Astrocyte of the spinal cord (primary cell): ENCODE results near the gene LOXHD1.

Source experiments
- DNase-seq: peaks from one replicate; pipeline ENCODE4 v3.0.0; 2011; ENCODE audit warnings: low read depth, low spot score
- H3K4me3 ChIP-seq: 2 replicates; pipeline ENCODE4 v1.5.1; 2011; ENCODE audit warnings: low read depth, mild to moderate bottlenecking, low read length, moderate library complexity
- CTCF ChIP-seq: IDR thresholded peaks from 2 replicates; pipeline ENCODE4 v1.5.1; 2012; ENCODE audit warnings: low read depth, mild to moderate bottlenecking, low read length, inconsistent platforms
- in situ Hi-C: cut with HindIII; loops from 2 replicates; pipeline ENCODE4 v1.10.0; 2017; ENCODE audit warnings: low sequenced_read_pairs

LOXHD1 gene

DNA sequence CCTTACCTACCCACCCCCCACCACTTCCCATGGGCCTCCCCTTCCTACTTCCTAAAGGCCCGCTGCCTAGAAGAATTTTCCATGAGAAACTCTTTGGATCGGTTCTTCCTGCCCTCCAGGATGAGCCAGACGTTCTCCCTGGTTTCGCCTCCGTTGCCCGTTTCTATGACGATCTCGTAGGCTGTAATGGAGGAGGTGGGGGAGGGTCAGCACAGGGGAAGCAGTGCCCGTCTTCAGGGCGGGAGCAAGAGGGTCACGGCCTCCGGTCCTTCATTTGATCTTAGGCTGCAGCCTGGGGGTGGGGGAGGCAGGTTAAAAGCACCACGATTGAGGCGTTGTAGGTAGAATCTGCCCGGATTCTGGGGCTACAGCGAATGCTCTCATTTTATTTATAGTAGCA lies 172.0 kb downstream of the LOXHD1 start:
- DNase-seq: no peak
- in situ Hi-C loops: no loop called here
- H3K4me3 ChIP-seq: no peak overlapping the region
- TF ChIP-seq CTCF: no peak

- in situ Hi-C loops: no loop called here
- TF ChIP-seq CTCF: no peak
- no peak for DNase-seq
- H3K4me3 ChIP-seq: no peak overlapping the region
Observed at GRCh38 chr18:46482831-46483230, 174.2 kb downstream of the LOXHD1 start.

- no peak for DNase-seq
- no peak for TF ChIP-seq CTCF
- in situ Hi-C loops: no loop called here
- no peak overlapping the region for H3K4me3 ChIP-seq
Observed at GRCh38 chr18:46481847-46482245, 175.2 kb downstream of the LOXHD1 start.

DNA sequence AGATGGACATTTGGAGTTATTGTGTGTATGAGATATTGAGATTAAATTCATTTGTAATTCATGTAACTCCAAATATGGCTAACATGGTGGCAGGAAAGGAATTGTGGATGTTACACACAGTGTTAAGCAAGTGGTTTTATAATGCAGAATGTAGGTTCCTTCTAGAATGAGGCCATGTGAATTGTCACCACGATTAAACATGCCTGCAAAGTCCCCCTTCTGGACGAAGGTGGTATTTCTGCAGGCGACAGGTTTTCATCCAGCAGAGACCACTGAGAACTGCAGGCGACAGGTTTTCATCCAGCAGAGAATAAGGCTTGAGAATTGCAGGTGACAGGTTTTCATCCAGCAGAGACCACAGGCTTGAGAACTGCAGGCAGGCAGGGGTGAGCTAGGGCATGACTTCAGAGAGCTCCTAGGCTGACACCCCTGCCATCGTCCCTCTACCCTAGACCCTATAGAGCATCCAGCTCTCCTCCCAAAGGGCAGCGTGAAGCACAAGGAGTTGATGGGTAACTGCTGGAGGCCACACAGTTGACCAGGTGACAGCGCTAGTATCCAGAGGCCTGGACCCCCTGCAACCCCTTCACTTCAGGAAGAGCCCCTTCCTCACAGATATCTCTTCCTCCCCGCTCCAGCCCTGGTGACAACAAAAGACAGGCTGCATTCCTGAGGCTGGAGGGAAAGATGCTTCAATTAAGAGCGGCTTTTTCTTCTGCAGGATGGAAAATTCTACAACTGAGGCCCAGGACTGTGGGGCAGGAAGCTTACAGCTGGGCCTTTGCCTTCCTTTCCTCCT lies 175.8 kb downstream of the LOXHD1 start:
- in situ Hi-C loops: no loop called here
- H3K4me3 ChIP-seq: no peak overlapping the region
- DNase-seq: peak; percentile 34
- peak; percentile 78 for TF ChIP-seq CTCF

DNA sequence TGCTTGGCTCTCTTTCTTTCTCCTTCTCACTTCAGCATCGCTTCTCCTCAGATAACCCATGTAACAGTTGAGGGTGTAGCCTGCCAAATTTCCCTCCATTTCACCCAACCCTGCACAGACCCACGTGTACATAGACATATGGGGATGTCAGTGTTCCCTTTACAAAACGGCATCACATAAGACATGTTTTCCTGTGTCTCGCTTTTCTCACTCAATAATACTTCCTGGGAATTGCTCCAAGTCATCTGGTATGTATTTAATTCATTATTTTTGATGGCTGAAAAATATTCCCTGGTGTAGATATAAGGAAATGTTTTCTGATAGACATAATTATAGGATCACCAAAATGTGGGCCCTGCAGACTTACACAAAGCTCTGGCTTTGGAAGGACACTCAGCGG lies 176.8 kb downstream of the LOXHD1 start:
- DNase-seq: no peak
- no peak for TF ChIP-seq CTCF
- in situ Hi-C loops: no loop called here
- no peak overlapping the region for H3K4me3 ChIP-seq

GRCh38 chr18:46478796-46479195 lies 178.2 kb downstream of the LOXHD1 start:
- DNase-seq: no peak

More at GRCh38 chr18:46478796-46479195, 178.2 kb downstream of the LOXHD1 start:
- H3K4me3 ChIP-seq: no peak overlapping the region
- in situ Hi-C loops: no loop called here
- TF ChIP-seq CTCF: no peak
